H9 (cell line): Measurements from ENCODE around the gene NEURL1B. TPM values are rescaled to one million over a fixed set of nuclear protein-coding genes. Genes with fewer than 3 reads are reported as not detected.

Experiments
- DNase-seq: peaks from one replicate; pipeline ENCODE4 v3.0.0-alpha.2; 2017
- H2AFZ ChIP-seq: one replicate; pipeline ENCODE4 v1.6.1; 2013; ENCODE audit warnings: mild to moderate bottlenecking, low read length, control low read depth, moderate library complexity
- H2AK5ac ChIP-seq: 2 replicates; pipeline ENCODE4 v1.6.1; 2013; ENCODE audit warnings: low read length, control low read depth, mixed read lengths; ENCODE audit not compliant: insufficient read length
- H2BK120ac ChIP-seq: one replicate; pipeline ENCODE4 v1.6.1; 2013; ENCODE audit warnings: low read depth, mild to moderate bottlenecking, low read length, control low read depth, inconsistent platforms; ENCODE audit not compliant: poor library complexity, severe bottlenecking
- H2BK12ac ChIP-seq: 2 replicates; pipeline ENCODE4 v1.6.1; 2013; ENCODE audit warnings: low read length, control low read depth, mixed read lengths, low read depth; ENCODE audit not compliant: insufficient read length
- H2BK15ac ChIP-seq: 2 replicates; pipeline ENCODE4 v1.6.1; 2013; ENCODE audit warnings: low read depth, low read length, control low read depth
- H2BK20ac ChIP-seq: one replicate; pipeline ENCODE4 v1.6.1; 2013; ENCODE audit warnings: low read depth, mild to moderate bottlenecking, low read length, control low read depth, inconsistent platforms; ENCODE audit not compliant: poor library complexity, severe bottlenecking
- H2BK5ac ChIP-seq: 2 replicates; pipeline ENCODE4 v1.6.1; 2013; ENCODE audit warnings: low read length, control low read depth, mixed read lengths; ENCODE audit not compliant: insufficient read length
- H3K14ac ChIP-seq: 2 replicates; pipeline ENCODE4 v1.6.1; 2013; ENCODE audit warnings: low read length, control low read depth; ENCODE audit not compliant: insufficient read depth
- H3K18ac ChIP-seq: 2 replicates; pipeline ENCODE4 v1.6.1; 2013; ENCODE audit warnings: low read depth, mild to moderate bottlenecking, mixed read lengths, low read length, control low read depth; ENCODE audit not compliant: insufficient read length
- H3K23ac ChIP-seq: 2 replicates; pipeline ENCODE4 v1.6.1; 2013; ENCODE audit warnings: low read length, control low read depth, mixed read lengths, low read depth; ENCODE audit not compliant: insufficient read length
- H3K23me2 ChIP-seq: 2 replicates; pipeline ENCODE4 v1.6.1; 2013; ENCODE audit warnings: low read depth, mild to moderate bottlenecking, mixed read lengths, low read length, control low read depth; ENCODE audit not compliant: insufficient read length, poor library complexity, severe bottlenecking
- H3K27ac ChIP-seq: 2 replicates; pipeline ENCODE4 v1.5.1; 2013; ENCODE audit warnings: low read length, control low read depth, mixed read lengths, low read depth; ENCODE audit not compliant: insufficient read length
- H3K27me3 ChIP-seq: 2 replicates; pipeline ENCODE4 v1.6.1; 2013; ENCODE audit warnings: low read length, control low read depth, inconsistent platforms; ENCODE audit not compliant: insufficient read depth
- H3K4ac ChIP-seq: 2 replicates; pipeline ENCODE4 v1.6.1; 2013; ENCODE audit warnings: low read depth, mild to moderate bottlenecking, control low read depth, inconsistent platforms, low read length, moderate library complexity
- H3K4me1 ChIP-seq: 2 replicates; pipeline ENCODE4 v1.6.1; 2013; ENCODE audit warnings: low read length, control low read depth, inconsistent platforms; ENCODE audit not compliant: insufficient read depth
- H3K4me2 ChIP-seq: 2 replicates; pipeline ENCODE4 v1.6.1; 2013; ENCODE audit warnings: low read length, control low read depth, mixed read lengths; ENCODE audit not compliant: insufficient read length, insufficient read depth
- H3K56ac ChIP-seq: 2 replicates; pipeline ENCODE4 v1.6.1; 2013; ENCODE audit warnings: low read depth, mild to moderate bottlenecking, mixed read lengths, low read length, control low read depth; ENCODE audit not compliant: insufficient read length
- H3K79me1 ChIP-seq: 2 replicates; pipeline ENCODE4 v1.6.1; 2013; ENCODE audit warnings: low read depth, mild to moderate bottlenecking, moderate library complexity, low read length, control low read depth, inconsistent platforms; ENCODE audit not compliant: insufficient read depth, poor library complexity, severe bottlenecking
- H3K79me2 ChIP-seq: 2 replicates; pipeline ENCODE4 v1.6.1; 2013; ENCODE audit warnings: low read length, control low read depth, inconsistent platforms; ENCODE audit not compliant: insufficient read depth
- H3K9ac ChIP-seq: 2 replicates; pipeline ENCODE4 v1.6.1; 2013; ENCODE audit warnings: low read length, control low read depth, mixed read lengths; ENCODE audit not compliant: insufficient read length; ENCODE audit errors: extremely low read depth
- H3K9me3 ChIP-seq: one replicate; pipeline ENCODE4 v1.6.1; 2013; ENCODE audit warnings: low read depth, low read length, inconsistent platforms; ENCODE audit not compliant: control insufficient read depth
- H3T11ph ChIP-seq: one replicate; pipeline ENCODE4 v1.6.1; 2013; ENCODE audit warnings: mild to moderate bottlenecking, low read length, control low read depth, inconsistent platforms
- H4K20me1 ChIP-seq: one replicate; pipeline ENCODE4 v1.6.1; 2013; ENCODE audit not compliant: control insufficient read depth, insufficient read length, insufficient read depth
- H4K5ac ChIP-seq: 2 replicates; pipeline ENCODE4 v1.6.1; 2013; ENCODE audit warnings: low read depth, mild to moderate bottlenecking, mixed read lengths, low read length, control low read depth; ENCODE audit not compliant: insufficient read length
- H4K8ac ChIP-seq: replicated peaks from 2 replicates; pipeline ENCODE4 v1.6.1; 2013; ENCODE audit warnings: low read length, control low read depth, mixed read lengths, low read depth; ENCODE audit not compliant: insufficient read length
- H4K91ac ChIP-seq: 2 replicates; pipeline ENCODE4 v1.6.1; 2013; ENCODE audit warnings: low read depth, mild to moderate bottlenecking, moderate library complexity, mixed read lengths, low read length, control low read depth; ENCODE audit not compliant: insufficient read length
- H3K27ac Mint-ChIP-seq, 3 experiments: 2 replicates in 2 of 3; 3 replicates in 1 of 3; pipeline ENCODE4 v1.8.0; 2020 to 2021; ENCODE audit warnings: mixed read lengths in 3 of 3, mild to moderate bottlenecking in 1 of 3, moderate library complexity in 1 of 3
- H3K27me3 Mint-ChIP-seq: 2 replicates; pipeline ENCODE4 v1.8.0; 2021; ENCODE audit warnings: low read depth, mild to moderate bottlenecking, moderate library complexity, mixed read lengths
- H3K36me3 Mint-ChIP-seq, 3 experiments: 2 replicates in 2 of 3; 3 replicates in 1 of 3; pipeline ENCODE4 v1.8.0; 2020 to 2021; ENCODE audit warnings: low read depth in 3 of 3, mixed read lengths in 3 of 3; ENCODE audit not compliant: insufficient read depth in 1 of 3
- H3K4me1 Mint-ChIP-seq, 2 experiments: 2 replicates each; pipeline ENCODE4 v1.8.0; 2020; ENCODE audit warnings: mixed read lengths in 2 of 2
- H3K4me3 Mint-ChIP-seq, 2 experiments: 2 replicates in 1 of 2; 3 replicates in 1 of 2; pipeline ENCODE4 v1.8.0; 2020 to 2021; ENCODE audit warnings: mild to moderate bottlenecking in 2 of 2, mixed read lengths in 2 of 2, moderate library complexity in 1 of 2
- H3K9me3 Mint-ChIP-seq, 2 experiments: 2 replicates in 1 of 2; 3 replicates in 1 of 2; pipeline ENCODE4 v1.8.0; 2020; ENCODE audit warnings: mild to moderate bottlenecking in 2 of 2, mixed read lengths in 2 of 2, moderate library complexity in 1 of 2
- CTCF ChIP-seq: fragments of 200-600 bp; sonication (generic); conservative IDR thresholded peaks from 3 replicates; pipeline ENCODE4 v1.8.0; 2021; ENCODE audit warnings: antibody characterized with exemption, mild to moderate bottlenecking
- WGBS: extraction: QIAGEN DNeasy Blood & Tissue Kit; methylation state at CpG from one replicate; pipeline ENCODE4 v1.1.7; 2013; ENCODE audit warnings: missing lambda C conversion rate, low lambda C conversion rate, mixed read lengths; ENCODE audit not compliant: insufficient read length; ENCODE audit errors: extremely low coverage; 5-methylcytosine and 5-hydroxymethylcytosine counted together
- total RNA-seq: library from RNA; stranded (reverse); gene quantifications from 2 replicates; pipeline ENCODE4 v1.2.1, GENCODE V29; 2021

Gene NEURL1B
- total RNA-seq, 1 experiment from 2014 or later = 3.6 TPM

- H4K20me1 ChIP-seq = no peaks in the 10 kb centered on the region
- H3K56ac ChIP-seq = no peak overlapping the region
- H3K4me2 ChIP-seq = no peak overlapping the region
- 0 out of 2 replicates have a peak, but pooled peaks cover 1% of the 10 kb centered on the region for H3K4me1 ChIP-seq
- no peak for TF ChIP-seq CTCF
- no peak overlapping the region for H3K27ac Mint-ChIP-seq
- H3K23me2 ChIP-seq = no peaks in the 10 kb centered on the region
- no peaks in the 10 kb centered on the region for H3K9me3 ChIP-seq
- no peak overlapping the region for H3K4me3 Mint-ChIP-seq
- DNase-seq = no peak
- H3T11ph ChIP-seq = no peak overlapping the region
- no peak overlapping the region for H3K14ac ChIP-seq
- H2BK20ac ChIP-seq = no peak overlapping the region
- peaks cover 5 to 6% of the 10 kb centered on the region in 2 experiments for H3K4me1 Mint-ChIP-seq
- no peak overlapping the region for H4K8ac ChIP-seq
- H2BK5ac ChIP-seq = no peak overlapping the region
- no peaks in the 10 kb centered on the region for H3K79me1 ChIP-seq
- H3K18ac ChIP-seq = no peak overlapping the region
- H3K4ac ChIP-seq = no peak overlapping the region
- no peak overlapping the region for H2AFZ ChIP-seq
- H4K91ac ChIP-seq = no peak overlapping the region
- H3K36me3 Mint-ChIP-seq = no peaks in the 10 kb centered on the region
- no peaks in the 10 kb centered on the region for H3K9me3 Mint-ChIP-seq
- no peak overlapping the region for H2AK5ac ChIP-seq
- H2BK120ac ChIP-seq = no peak overlapping the region
- H2BK12ac ChIP-seq = no peak overlapping the region
- H2BK15ac ChIP-seq = no peak overlapping the region
- H3K27me3 Mint-ChIP-seq = peaks cover 23% of the 10 kb centered on the region
- H4K5ac ChIP-seq = no peak overlapping the region
- H3K79me2 ChIP-seq = no peaks in the 10 kb centered on the region
- WGBS = no CpG with 5 or more reads among the region's 8 CpGs
- no peak overlapping the region for H3K27ac ChIP-seq
- H3K9ac ChIP-seq = no peak overlapping the region
- H3K23ac ChIP-seq = no peak overlapping the region
- peaks cover under 1% of the 10 kb centered on the region; the same call in 1 of the 2 replicates for H3K27me3 ChIP-seq
These were observed 71.5 kb downstream of the NEURL1B start for GRCh38 chr5:172712610-172713009.
